AML-193 (cell line): ENCODE data around the gene TFB1M.
"Not testable (repeated sequence)": the region's sequence is repeated elsewhere in the genome, so short reads cannot be mapped to it uniquely, and the experiment has no call there.

ENCODE experiments used
- DNase-seq, 2 experiments: peaks; one replicate each; lab custom pipeline; 2025; lab: John Stamatoyannopoulos, UW

TFB1M gene

DNA sequence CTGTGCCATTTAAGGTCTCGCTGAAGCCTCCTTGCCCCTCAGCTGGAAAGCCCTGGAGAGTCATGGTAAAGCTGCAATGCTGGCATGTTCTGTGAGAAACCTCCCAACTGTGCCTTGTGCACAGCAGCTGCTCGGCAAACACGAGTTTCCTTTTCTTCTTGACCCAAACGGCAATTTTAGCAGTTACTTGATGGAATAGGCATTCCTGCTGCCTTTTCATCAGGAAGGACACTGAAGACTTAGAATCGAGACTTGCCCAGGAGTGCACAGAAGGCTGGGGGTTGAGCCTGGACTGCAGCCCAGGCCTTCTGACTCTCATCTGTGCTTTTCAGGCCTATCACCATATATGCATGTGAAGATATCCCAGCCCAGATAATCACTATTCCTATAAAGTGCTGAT, 79.2 kb downstream of the TFB1M start:
- no peak for DNase-seq

DNA sequence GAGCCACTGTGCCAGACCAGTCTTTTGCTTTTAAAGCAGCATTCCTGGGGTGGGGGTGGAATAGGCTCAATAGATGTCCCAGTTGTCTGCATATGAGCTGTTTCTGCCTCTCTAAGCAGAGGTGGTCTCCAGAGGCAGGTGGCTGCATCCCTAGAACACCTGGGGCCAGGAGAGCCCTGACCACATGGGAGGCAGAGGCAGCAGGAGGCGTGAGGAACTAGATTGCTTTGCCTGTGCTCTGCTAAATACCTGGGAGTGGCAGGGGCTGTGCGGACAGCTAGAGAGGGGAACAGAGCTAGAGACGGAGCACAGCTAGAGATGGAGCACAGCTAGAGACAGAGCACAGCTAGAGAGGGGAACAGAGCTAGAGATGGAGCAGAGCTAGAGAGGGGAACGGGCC, 79.6 kb downstream of the TFB1M start:
- DNase-seq: no peak

DNA sequence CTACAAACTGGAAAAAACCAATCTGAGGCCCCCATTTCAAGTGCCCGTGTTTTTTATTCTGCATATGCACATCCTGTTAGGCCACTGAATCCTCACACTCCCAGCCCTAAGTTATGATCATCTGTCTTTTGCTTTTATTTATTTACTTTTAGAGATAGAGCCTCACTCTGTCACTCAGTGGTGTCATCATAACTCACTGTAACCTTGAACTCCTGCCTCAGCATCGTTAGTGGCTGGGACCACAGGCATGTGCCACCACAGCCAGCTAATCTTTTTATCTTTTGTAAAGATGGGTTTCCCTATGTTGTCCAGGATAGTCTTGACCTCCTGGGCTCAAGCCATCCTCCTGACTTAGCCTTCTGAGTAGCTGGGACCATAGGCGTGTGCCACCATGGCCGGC, 80.1 kb downstream of the TFB1M start:
- DNase-seq: no peak

DNA sequence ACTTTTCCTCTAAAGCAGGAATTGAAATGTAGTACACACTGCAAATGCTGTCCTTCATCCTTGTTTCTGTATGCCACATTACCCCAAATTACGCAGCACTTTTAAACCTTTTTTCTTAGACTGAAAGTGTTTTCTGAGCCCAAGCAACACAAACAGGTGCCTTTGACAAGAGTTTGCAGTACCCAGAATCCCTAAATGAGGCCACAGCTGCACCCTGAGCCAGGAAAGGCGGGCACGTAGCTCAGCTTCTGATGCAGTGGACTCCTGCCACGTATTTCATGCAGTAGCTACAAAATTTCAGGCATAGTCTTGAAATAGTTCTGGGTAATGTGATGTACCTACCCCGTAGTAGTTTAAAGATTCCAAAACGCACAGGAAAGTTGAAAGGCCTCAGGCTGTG, 81.4 kb downstream of the TFB1M start:
- DNase-seq: no peak

DNA sequence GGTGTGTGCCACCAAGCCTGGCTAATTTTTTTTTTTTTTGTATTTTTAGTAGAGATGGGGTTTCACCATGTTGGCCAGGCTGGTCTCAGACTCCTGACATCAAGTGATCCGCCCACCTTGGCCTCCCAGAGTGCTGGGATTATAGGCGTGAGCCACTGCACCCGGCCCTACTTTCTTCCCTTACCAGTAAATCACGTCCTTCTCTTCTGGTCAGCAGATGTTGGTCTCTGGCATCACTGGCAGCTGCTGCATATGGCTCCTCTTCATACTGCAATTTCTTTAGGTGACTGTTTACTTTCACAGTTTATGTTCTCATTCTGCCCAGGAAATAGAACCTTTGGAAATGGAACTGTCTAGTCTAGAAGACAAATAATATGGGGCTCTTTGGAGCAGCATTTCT, 83.3 kb downstream of the TFB1M start:
- DNase-seq: not testable (repeated sequence)

DNA sequence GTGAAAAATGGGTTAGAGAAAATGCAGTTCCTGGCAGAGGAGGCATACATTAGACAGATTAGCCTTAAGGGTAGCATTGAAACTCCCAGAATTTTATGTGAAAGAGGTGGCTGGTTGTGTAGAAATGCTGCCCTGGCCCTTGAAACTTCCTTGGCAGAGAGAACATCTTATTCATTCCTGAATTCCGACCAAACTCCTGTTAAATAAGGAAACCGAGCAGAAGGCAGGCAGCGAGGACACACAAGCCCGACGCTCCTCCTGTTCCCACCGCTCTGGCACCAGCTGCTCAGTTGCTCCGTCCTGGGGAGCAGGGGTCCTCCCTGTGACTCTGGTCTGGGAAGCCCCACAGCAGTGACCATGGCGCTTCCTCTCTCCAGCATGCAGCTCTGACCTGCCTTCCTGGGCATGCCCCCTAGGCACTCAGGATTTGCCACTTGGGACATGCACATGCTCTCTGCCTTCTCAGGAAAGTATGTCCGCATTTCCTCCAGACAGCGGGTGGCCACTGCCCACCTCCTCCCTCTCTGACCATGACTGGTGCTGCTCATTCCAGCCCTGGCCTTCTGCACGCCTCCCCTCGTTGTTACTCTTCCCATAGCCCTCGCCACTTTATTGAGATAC, 85.6 kb downstream of the TFB1M start:
- no peak for DNase-seq

DNA sequence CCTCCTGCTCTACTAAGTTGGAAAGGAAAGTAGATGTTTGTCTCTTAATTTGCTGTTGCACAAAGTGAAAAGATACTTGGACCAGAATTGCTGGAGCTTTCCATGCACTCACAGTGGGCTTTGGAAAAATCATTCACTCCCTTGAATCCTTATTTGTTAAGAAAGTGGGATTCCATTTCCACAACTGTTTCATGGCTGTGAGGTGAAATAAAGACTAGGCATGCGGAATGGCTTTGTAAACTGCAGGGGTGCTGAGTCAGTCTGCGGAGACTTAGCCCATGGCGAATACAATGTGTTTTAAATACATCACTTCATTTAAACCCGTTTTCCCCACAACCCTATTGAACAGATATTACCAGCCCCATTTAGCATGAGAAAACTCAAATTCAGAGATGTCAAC, 87.2 kb downstream of the TFB1M start:
- DNase-seq: no peak

DNA sequence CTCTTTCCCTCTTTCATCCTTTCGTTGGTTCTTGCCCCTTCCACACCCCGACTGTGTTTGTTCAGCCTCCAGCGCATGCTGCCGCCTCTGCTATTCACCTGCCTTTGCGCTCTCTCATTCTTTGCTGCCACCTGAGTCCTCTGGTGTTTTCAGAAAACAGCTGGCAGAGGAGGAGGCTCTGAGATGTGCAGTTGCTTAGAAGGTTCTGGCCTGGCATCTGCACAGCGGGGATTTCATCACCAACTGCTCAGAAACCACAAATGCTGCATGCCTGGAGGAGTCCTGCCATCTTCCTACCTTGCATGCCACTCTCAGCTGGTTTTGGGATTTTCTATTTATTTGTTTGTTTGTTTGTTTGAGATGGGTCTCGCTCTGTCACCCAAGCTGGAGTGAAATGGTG, 89.7 kb downstream of the TFB1M start:
- peak; percentile 47 to 59 for DNase-seq

DNA sequence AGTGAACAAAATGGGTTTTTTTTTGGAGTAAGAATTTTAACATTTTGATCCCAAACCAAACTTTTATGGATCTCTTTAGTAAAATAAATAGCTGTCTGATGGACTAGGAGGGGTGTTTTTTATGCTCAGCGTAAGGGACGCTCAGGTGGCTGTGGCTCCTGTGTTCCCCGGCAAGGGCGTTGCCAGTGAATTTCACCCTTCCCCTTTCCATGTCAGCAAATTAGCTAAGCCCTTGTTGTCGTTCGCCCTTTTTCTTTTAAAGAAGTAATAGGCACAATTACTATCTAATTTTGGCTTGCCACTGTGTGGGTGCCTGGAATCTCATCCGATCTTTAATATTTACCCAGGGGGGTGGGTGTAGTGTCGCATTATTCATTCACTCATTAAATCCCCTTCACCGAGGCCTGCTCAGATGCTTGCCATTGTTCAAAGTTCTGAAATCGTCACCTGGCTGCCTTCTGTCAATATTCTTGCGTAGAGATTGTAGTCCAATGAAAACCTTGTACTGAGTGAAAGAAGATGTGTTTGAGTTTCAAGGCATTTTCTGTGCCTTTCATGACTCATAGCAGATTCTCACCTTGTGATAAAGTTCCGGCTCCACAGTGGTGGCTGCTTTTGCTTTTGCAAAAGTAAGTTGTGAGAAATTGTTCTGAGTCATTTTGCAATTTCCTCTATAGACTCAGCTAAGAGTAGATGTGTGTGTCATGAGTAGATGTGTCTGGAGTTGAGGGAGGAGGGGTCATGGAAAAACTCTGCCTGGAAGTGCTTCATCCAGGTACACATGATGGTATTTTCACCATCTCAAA, 90.4 kb downstream of the TFB1M start:
- peak; percentile 82 to 89 for DNase-seq

DNA sequence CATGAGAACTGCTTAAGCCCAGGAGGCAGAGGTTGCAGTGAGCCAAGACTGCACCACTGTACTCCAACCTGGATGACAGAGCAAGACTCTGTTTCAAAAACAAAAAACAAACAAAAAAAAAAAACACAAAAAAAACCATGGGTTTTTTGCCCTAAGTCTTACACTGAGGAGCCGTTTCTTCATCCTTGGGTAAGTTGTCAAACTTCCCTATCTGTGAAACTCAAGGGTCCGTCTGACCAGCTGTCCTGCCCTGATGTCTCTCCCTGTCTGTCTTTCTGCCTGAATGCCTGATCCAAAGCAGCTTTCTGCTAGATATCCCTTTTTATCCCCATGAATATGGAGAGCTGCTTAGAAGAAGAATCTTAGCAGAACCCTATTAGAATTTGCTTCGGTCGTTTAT, 91.8 kb downstream of the TFB1M start:
- DNase-seq: no peak

DNA sequence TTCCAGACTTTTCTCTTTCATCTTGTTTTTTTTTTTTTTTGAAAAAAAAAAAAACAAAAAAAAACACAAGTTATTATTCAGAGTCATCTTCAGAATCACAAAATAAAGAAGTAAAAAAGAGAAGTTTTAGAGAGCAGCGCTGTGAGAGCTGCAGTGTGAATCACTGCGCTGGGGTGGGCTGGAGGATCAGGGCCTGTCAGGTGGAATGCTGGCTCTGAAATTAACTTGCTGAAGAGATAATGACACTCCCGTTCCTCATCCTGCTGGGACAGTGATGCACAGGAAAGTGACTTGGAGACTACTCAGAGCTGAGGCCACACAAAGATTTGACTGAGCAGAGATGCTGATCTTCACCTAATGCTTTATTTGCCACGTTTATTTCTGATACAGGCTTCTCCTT, 93.2 kb downstream of the TFB1M start:
- DNase-seq: no peak

DNA sequence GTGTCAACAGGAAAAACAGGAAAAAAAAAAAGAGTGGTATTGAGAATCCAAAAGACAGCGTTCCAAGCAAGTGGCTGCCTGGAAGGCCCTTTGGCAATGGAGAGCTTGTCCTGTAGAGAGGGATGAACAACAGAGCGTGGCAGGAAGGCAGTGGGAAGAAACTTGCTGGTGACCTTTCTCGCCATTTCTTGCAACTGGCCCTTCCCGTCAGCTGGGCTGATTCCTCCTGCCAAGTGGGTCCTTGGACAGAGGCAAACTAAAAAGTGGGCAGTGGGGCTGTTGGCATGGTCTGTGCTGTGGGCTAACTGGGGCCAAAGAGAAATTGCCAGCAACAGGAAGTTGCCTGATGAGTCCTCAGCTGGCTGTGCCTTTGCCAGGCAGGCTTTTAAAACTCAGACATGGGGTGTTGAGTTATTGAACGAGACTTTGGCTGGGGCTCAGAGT, 94.4 kb downstream of the TFB1M start:
- no peak for DNase-seq

DNA sequence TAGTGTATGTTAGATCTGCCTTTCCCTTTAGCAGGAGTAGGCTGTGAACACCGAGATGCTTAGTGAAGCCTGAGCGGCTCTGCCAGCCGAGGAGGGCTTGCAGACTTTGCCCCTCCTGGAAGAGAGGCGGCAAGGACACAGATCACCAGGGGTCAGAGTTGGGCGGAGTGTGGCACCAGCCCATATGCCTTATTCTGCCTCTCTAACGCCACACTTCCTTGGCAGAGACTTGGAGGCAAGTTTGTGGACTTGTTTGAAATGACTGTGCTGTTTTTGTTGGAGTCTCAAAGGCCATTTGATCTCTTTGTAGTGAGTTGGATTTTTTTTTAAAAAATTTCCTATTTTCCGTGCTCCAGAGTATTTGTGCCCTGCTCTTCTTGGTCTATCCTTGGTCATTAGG, 95.0 kb downstream of the TFB1M start:
- no peak for DNase-seq

DNA sequence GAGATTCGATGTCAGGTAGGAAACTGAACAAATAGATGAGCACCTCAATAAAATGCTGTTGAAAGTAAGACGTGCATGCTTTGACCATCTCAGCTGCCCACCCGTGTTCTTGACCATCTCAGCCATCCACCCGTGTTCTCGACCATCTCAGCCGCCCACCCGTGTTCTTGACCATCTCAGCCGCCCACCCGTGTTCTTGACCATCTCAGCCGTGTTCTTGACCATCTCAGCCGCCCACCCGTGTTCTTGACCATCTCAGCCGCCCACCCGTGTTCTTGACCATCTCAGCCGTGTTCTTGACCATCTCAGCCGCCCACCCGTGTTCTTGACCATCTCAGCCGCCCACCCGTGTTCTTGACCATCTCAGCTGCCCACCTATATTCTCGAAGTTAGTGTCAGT, 95.6 kb downstream of the TFB1M start:
- not testable (repeated sequence) for DNase-seq

DNA sequence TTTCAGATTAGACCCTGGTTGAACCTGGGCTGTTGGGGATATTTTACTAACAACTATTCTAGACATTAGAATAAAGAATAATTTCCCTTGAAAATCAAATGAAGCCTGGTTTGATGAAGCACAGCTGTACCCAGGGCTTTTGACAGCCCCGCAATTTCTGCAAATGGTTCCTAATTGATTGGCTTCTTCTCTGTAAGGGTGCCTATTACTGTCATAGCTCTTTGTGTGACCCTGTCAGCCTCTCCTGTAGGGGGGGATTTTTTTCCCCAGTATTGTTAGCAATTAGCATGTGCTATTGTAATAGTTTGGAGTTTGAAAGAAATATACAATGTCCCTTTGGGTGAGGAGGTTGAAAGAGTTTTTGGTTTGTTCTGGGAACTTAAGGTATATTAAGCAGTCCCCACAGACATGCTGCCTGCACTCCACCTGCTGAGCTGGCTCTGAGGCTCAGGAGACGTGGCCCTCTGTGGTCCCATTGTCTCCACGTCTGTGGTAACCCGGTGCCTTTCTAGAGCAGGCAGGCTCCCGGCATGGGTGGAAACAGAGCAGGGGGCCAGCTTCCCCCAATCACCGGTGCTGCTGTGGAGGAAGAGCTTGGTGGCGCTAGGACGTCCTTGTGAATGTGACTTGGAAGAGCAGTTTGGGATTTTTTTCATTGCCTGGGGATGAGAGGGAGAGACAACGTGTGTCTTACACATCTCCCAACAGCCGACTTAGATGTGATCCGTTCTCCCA, 97.8 kb downstream of the TFB1M start:
- DNase-seq: no peak

DNA sequence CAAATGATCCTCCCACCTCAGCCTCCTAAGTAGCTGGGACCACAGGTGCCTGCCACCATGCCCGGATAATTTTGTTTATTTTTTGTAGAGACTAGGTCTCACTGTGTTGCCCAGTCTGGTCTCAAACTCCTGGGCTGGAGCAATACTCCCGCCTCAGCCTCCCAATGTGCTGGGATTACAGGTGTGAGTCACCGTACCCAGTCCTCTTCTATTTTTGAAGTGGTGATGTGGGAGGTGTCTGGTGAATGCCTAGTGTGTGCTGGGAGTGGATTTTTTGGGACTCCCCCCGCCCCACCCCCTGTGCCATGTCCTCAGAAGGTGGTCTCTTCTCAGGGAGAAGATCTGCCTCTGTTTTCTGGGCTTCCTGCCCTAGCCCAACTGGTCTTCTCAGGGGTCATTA, 98.4 kb downstream of the TFB1M start:
- no peak for DNase-seq

DNA sequence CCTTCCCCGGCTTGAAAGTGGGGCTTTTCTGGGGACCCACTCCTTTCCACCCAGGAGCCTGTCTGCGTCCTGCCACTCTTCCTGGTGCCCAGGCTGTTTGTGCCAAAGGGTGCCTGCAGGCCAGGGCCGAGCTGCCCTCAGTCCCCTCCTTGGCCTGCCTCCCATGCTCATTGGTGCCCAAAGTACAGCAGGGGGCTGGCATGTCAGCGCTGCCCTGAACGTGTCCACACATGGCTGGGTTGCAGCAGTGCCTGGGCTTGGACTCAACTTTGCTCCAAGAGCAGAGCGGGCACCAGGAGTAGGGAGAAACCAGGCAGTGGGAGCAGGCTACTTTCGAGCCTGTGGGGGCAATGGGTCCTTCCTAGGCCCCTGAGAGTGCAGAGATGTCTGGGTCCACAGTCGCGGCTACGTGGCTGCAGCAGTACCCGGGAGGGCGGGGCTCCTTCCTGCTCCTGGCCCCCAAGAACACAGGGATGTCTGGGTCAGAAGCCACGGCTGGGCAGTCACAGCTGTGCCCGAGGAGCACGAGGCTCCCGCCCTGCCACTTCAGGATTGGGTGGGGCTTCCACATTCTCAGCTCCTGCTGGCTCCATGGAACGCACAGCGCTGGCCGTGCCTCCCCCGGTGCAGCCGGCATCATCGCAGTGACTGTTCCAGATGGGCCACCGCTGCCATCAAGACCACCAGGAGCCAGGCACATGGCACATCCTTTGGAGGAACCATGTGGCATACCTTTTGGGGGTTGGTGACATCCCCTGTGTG, 100.5 kb downstream of the TFB1M start:
- no peak for DNase-seq

DNA sequence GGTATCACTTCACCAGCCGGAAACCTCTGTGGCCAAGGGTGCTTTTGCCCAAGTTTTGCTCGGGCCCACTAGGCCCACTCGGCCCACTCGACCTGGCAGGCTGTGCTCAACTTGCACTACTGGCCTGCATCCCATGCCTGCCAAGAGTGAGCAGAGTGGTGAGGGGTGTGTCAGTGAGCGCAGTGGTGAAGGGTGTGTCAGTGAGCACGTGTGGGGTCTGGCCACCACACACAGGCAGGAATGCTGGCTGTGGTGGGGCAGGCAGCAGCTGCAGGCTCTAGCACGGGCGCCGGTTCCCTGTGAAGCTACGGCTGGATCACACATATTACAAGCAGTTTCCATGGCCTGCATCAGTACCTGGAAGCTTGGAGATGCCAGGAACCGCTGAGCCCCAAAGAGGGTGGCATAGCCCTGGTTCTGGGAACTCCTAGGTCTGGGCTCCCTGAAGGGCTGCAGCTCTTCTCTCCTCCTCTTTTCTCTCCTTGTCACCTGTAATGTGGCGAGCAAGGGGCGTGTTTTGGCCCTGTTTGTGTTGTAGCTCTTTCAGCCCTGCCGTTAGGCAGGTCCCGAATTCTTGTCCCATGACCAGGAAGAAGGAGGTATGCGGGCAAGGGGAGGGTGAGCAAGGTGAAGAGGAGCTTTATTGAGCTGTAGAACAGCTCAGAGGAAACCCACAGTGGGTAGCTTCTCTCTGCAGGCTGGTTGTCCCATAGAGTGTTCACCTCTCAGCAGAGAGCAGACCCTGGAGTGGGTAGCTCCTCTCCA, 101.5 kb downstream of the TFB1M start:
- no peak for DNase-seq

DNA sequence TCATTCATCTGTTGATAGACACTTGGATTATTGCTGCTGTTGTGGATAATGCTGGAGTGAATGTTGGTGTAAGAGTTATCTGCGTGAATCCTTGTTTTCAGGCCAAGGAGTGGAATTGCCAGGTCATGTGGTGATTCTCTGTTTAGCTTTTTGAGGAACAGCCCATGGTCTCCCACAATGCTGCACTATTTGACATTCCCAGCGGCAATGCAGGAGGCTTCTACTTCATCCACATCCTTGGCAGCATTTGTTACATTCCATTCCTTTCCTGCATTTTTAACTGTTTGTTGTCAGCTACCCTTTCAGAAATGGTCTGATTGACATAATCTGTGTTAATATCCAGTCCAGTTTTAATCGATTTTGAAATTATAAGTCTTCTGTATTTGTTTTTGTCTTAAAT, 102.2 kb downstream of the TFB1M start:
- DNase-seq: no peak

DNA sequence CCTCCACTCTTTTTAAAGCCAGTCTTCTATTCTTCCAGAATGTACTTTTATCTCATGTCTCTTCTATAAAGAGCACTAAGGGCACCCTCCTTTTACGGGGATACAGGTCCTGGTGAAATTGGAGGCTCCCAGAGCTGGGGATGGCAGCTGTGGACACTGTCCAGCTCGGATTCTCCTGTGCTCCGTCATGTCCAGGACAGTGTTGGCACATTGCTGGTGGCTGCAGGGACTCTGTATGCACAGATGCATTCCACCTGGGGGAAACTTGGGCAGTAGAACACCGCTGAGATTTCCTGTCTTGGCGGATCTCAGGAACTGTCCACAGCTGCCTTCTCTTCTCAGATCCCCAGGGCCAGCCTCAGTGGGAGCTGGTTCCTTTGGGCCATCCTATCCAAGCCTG, 107.1 kb downstream of the TFB1M start:
- DNase-seq: no peak
